Heart left ventricle (tissue), 13 donors: ENCODE results near the gene CNDP2.

ENCODE experiments used
- CTCF ChIP-seq, 12 donors: fragments of 200-600 bp; sonication (generic) in 4 of 12; IDR thresholded peaks; one replicate each; pipeline versions ENCODE4 v1.5.0 to v1.8.0; 2018 to 2022; ENCODE audit warnings: antibody characterized with exemption in 12 of 12, mild to moderate bottlenecking in 5 of 12
- POLR2A ChIP-seq, 2 donors: fragments of 450-650 bp; IDR thresholded peaks; one replicate each; pipeline ENCODE4 v1.6.1; 2017; ENCODE audit warnings: antibody characterized with exemption in 2 of 2, mild to moderate bottlenecking in 2 of 2, moderate library complexity in 2 of 2
- donor health status: ischemic (EF 13 %, LVEDD 7.1; RV severe dilation, severe dysfunction).
- donor health status: DM: no; HTN: yes; CAD: no.
- donor health status: DM: no; HTN: no; CAD: no.
- donor health status: ischemic (EF 25% LVEDD 6.9; RV normal size, moderate dysfunction).
- donor health status: ischemic (EF 25% LVEDD 5.7; RV mildly dilated, moderate dysfunction).
- donor health status: ischemic (EF 35%, LVEDD 5.7; RV mildly dilated, moderate dysfunction).
- donor health status: nonischemic (EF 11% LVEDD 7.7; RV severe dilation, severe dysfunction).
- donor health status: DM: yes; HTN: yes; CAD: no.
- donor health status: PGD.
- donor health status: ischemic (EF 29% LVEDD 5.4; RV normal size, mild dysfunction).
- donor health status: nonischemic (EF 23%, LVEDD 6.1; RV moderate dilation, normal function).

- TF ChIP-seq CTCF (IDR thresholded peaks at IDR 0.05): no peak
- TF ChIP-seq POLR2A (IDR thresholded peaks at IDR 0.05): no peak
Measured at GRCh38 chr18:74562775-74563174, 66.6 kb downstream of the CNDP2 start.
